SK-N-SH treated with all-trans-retinoic acid at 6 μM for 48 hours (cell line): ENCODE data around the gene GRID1.

Experiments
- ATAC-seq: fragments of 200-7000 bp; cut with Tn5 transposase; 3 replicates; pipeline ENCODE4 v1.9.1; 2020; ENCODE audit warnings: mild to moderate bottlenecking, moderate library complexity
- ARNTL ChIP-seq: fragments of 450-650 bp; formaldehyde crosslinking; IDR thresholded peaks from 2 replicates; pipeline ENCODE4 v1.5.0; 2020; ENCODE audit warnings: low read depth, mild to moderate bottlenecking, moderate library complexity, borderline replicate concordance
- BACH2 ChIP-seq: fragments of 250-450 bp; sonication (Bioruptor Pico); IDR thresholded peaks from 2 replicates; pipeline ENCODE4 v1.9.0; 2021; ENCODE audit warnings: mild to moderate bottlenecking, borderline replicate concordance
- CREB5 ChIP-seq: fragments of 250-450 bp; sonication (Bioruptor Pico); IDR thresholded peaks from 2 replicates; pipeline ENCODE4 v1.5.1; 2020; ENCODE audit warnings: low read depth, mild to moderate bottlenecking, moderate library complexity
- CSDC2 ChIP-seq: fragments of 250-450 bp; sonication (Bioruptor Pico); IDR thresholded peaks from 2 replicates; pipeline ENCODE4 v1.5.0; 2020; ENCODE audit warnings: mild to moderate bottlenecking, moderate library complexity
- CSRNP3 ChIP-seq: fragments of 250-450 bp; sonication (Bioruptor Pico); IDR thresholded peaks from 2 replicates; pipeline ENCODE4 v1.5.1; 2021; ENCODE audit warnings: mild to moderate bottlenecking, moderate library complexity
- ESRRG ChIP-seq: fragments of 250-450 bp; sonication (Bioruptor Pico); IDR thresholded peaks from 2 replicates; pipeline ENCODE4 v1.6.1; 2021; ENCODE audit warnings: mild to moderate bottlenecking
- GLIS3 ChIP-seq: fragments of 250-450 bp; sonication (Bioruptor Pico); IDR thresholded peaks from 2 replicates; pipeline ENCODE4 v1.5.0; 2020; ENCODE audit warnings: mild to moderate bottlenecking, moderate library complexity
- ISL1 ChIP-seq: fragments of 250-450 bp; sonication (Bioruptor Pico); IDR thresholded peaks from 2 replicates; pipeline ENCODE4 v2.1.2; 2022; ENCODE audit warnings: mild to moderate bottlenecking, moderate library complexity
- OSR1 ChIP-seq: fragments of 250-450 bp; sonication (Bioruptor Pico); IDR thresholded peaks from 2 replicates; pipeline ENCODE4 v1.8.0; 2022; ENCODE audit warnings: moderate library complexity, mild to moderate bottlenecking, inconsistent platforms
- POU6F1 ChIP-seq: fragments of 250-450 bp; sonication (Bioruptor Pico); IDR thresholded peaks from 2 replicates; pipeline ENCODE4 v1.8.0; 2021; ENCODE audit warnings: low read depth, mild to moderate bottlenecking, moderate library complexity, borderline replicate concordance
- PPARA ChIP-seq: fragments of 250-450 bp; sonication (Bioruptor Pico); IDR thresholded peaks from 2 replicates; pipeline ENCODE4 v1.5.0; 2020; ENCODE audit warnings: mild to moderate bottlenecking, borderline replicate concordance
- RARB ChIP-seq: fragments of 250-450 bp; sonication (Bioruptor Pico); IDR thresholded peaks from 2 replicates; pipeline ENCODE4 v1.8.0; 2021; ENCODE audit warnings: mild to moderate bottlenecking, moderate library complexity
- TCF4 ChIP-seq: fragments of 250-450 bp; sonication (Bioruptor Pico); IDR thresholded peaks from 2 replicates; pipeline ENCODE4 v1.8.0; 2021; ENCODE audit warnings: mild to moderate bottlenecking, moderate library complexity, borderline replicate concordance
- TOX ChIP-seq: fragments of 250-450 bp; sonication (Bioruptor Pico); IDR thresholded peaks from 2 replicates; pipeline ENCODE4 v1.8.0; 2021; ENCODE audit warnings: mild to moderate bottlenecking, moderate library complexity, borderline replicate concordance
- TSHZ2 ChIP-seq: fragments of 250-450 bp; sonication (Bioruptor Pico); IDR thresholded peaks from 2 replicates; pipeline ENCODE4 v1.5.0; 2020; ENCODE audit warnings: mild to moderate bottlenecking, moderate library complexity
- ZC3H10 ChIP-seq: fragments of 250-450 bp; sonication (Bioruptor Pico); IDR thresholded peaks from 2 replicates; pipeline ENCODE4 v1.5.1; 2021; ENCODE audit warnings: mild to moderate bottlenecking, moderate library complexity
- ZFP3 ChIP-seq: fragments of 250-450 bp; sonication (Bioruptor Pico); IDR thresholded peaks from 2 replicates; pipeline ENCODE4 v1.5.0; 2020; ENCODE audit warnings: mild to moderate bottlenecking, moderate library complexity
- ZFP30 ChIP-seq: fragments of 450-650 bp; formaldehyde crosslinking; IDR thresholded peaks from 2 replicates; pipeline ENCODE4 v1.5.0; 2022; ENCODE audit warnings: mild to moderate bottlenecking, moderate library complexity
- ZNF565 ChIP-seq: fragments of 450-650 bp; formaldehyde crosslinking; conservative IDR thresholded peaks from 2 replicates; pipeline ENCODE4 v1.5.0; 2020; ENCODE audit warnings: low read depth, mild to moderate bottlenecking, moderate library complexity
- ZNF70 ChIP-seq: fragments of 450-650 bp; formaldehyde crosslinking; IDR thresholded peaks from 2 replicates; pipeline ENCODE4 v1.5.0; 2020; ENCODE audit warnings: mild to moderate bottlenecking, moderate library complexity
- ZNF8 ChIP-seq: fragments of 450-650 bp; formaldehyde crosslinking; IDR thresholded peaks from 2 replicates; pipeline ENCODE4 v1.5.0; 2020; ENCODE audit warnings: mild to moderate bottlenecking, moderate library complexity

GRID1 gene

GRCh38 chr10:86371116-86371515, 4.5 kb upstream of the GRID1 start:
- TF ChIP-seq CREB5 (CRISPR knock-in tag) = no peak
- TF ChIP-seq ESRRG (CRISPR knock-in tag) = no peak
- no peak for TF ChIP-seq ARNTL (CRISPR knock-in tag)
- TF ChIP-seq ZFP3 (CRISPR knock-in tag) = no peak
- TF ChIP-seq BACH2 (CRISPR knock-in tag) = no peak
- no peak for TF ChIP-seq RARB (CRISPR knock-in tag)
- no peak for TF ChIP-seq CSRNP3 (CRISPR knock-in tag)
- TF ChIP-seq TCF4 (CRISPR knock-in tag) = no peak
- TF ChIP-seq ZFP30 (CRISPR knock-in tag) = no peak
- no peak for TF ChIP-seq GLIS3 (CRISPR knock-in tag)
- TF ChIP-seq OSR1 (CRISPR knock-in tag) = no peak
- no peak for ATAC-seq

- no peak for TF ChIP-seq GLIS3 (CRISPR knock-in tag)
- TF ChIP-seq ZFP3 (CRISPR knock-in tag) = no peak
- TF ChIP-seq TOX (CRISPR knock-in tag) = no peak
- TF ChIP-seq ARNTL (CRISPR knock-in tag) = no peak
- TF ChIP-seq, all 23 proteins: peak for 0
Measured at GRCh38 chr10:86370006-86370585, 3.5 kb upstream of the GRID1 start.

GRCh38 chr10:86368987-86369386, 2.4 kb upstream of the GRID1 start:
- ATAC-seq = no peak
- TF ChIP-seq ZNF8 (CRISPR knock-in tag) (no peak), CREB5 (CRISPR knock-in tag) (no peak), ZFP30 (CRISPR knock-in tag) (no peak), CSDC2 (CRISPR knock-in tag) (no peak), TCF4 (CRISPR knock-in tag) (no peak), ZNF565 (CRISPR knock-in tag) (no peak), OSR1 (CRISPR knock-in tag) (no peak), CSRNP3 (CRISPR knock-in tag) (no peak), PPARA (CRISPR knock-in tag) (no peak), ZFP3 (CRISPR knock-in tag) (no peak), RARB (CRISPR knock-in tag) (no peak), ZNF70 (CRISPR knock-in tag) (no peak), POU6F1 (CRISPR knock-in tag) (no peak), ZC3H10 (CRISPR knock-in tag) (no peak)

More at GRCh38 chr10:86370006-86370585, 3.5 kb upstream of the GRID1 start:
- ATAC-seq = no peak

GRCh38 chr10:86368046-86368445, 1.5 kb upstream of the GRID1 start:
- ATAC-seq = no peak
- TF ChIP-seq ZC3H10 (CRISPR knock-in tag) (no peak), RARB (CRISPR knock-in tag) (no peak), CREB5 (CRISPR knock-in tag) (no peak), TOX (CRISPR knock-in tag) (no peak), ESRRG (CRISPR knock-in tag) (no peak), ISL1 (CRISPR knock-in tag) (no peak), OSR1 (CRISPR knock-in tag) (no peak), POU6F1 (CRISPR knock-in tag) (no peak), ZNF8 (CRISPR knock-in tag) (no peak), TCF4 (CRISPR knock-in tag) (no peak), TSHZ2 (CRISPR knock-in tag) (no peak)
